Body of pancreas (tissue), 4 donors: ENCODE data around the gene PSMC5.
"Not testable (repeated sequence)": the region's sequence is repeated elsewhere in the genome, so short reads cannot be mapped to it uniquely, and the experiment has no call there.

Source experiments
- CTCF ChIP-seq, 7 experiments: fragments of 450-650 bp in 4 of 7; fragments of 200-600 bp in 3 of 7; sonication (generic) in 3 of 7; IDR thresholded peaks; one replicate each; pipeline ENCODE4 v1.5.1; 2016 to 2019; ENCODE audit warnings: antibody characterized with exemption in 7 of 7
- POLR2A ChIP-seq, 3 donors: fragments of 450-650 bp; IDR thresholded peaks; one replicate each; pipeline ENCODE4 v1.6.1; 2016; ENCODE audit warnings: antibody characterized with exemption in 3 of 3, mild to moderate bottlenecking in 2 of 3

GRCh38 chr17:63874061-63874626, 46.9 kb downstream of the PSMC5 start:
- not testable (repeated sequence) for TF ChIP-seq CTCF, POLR2A (IDR thresholded peaks at IDR 0.05)
